Mesenchymal stem cell (in vitro differentiated cells and primary cell): ENCODE data around the gene CELF5.
"Not testable (repeated sequence)": the region's sequence is repeated elsewhere in the genome, so short reads cannot be mapped to it uniquely, and the experiment has no call there.

Source experiments
- DNase-seq: peaks from one replicate; pipeline ENCODE4 v3.0.0-alpha.2; 2013
- H2AFZ ChIP-seq: one replicate; pipeline ENCODE4 v1.6.1; 2013; ENCODE audit warnings: low read depth, mild to moderate bottlenecking, control low read depth, inconsistent platforms, low read length, moderate library complexity
- H2AK5ac ChIP-seq: 2 replicates; pipeline ENCODE4 v1.6.1; 2013; ENCODE audit warnings: low read length, moderate library complexity, mild to moderate bottlenecking, inconsistent platforms; ENCODE audit not compliant: severe bottlenecking
- H2BK120ac ChIP-seq: one replicate; pipeline ENCODE4 v1.6.1; 2013; ENCODE audit warnings: low read depth, mild to moderate bottlenecking, inconsistent platforms, low read length, moderate library complexity
- H2BK12ac ChIP-seq, 2 experiments: one replicate each; pipeline ENCODE4 v1.6.1; 2013; ENCODE audit warnings: inconsistent platforms in 2 of 2, low read length in 2 of 2, mild to moderate bottlenecking in 2 of 2, moderate library complexity in 2 of 2, control low read depth in 1 of 2
- H2BK15ac ChIP-seq: one replicate; pipeline ENCODE4 v1.6.1; 2013; ENCODE audit warnings: mild to moderate bottlenecking, low read depth, inconsistent platforms; ENCODE audit not compliant: poor library complexity, severe bottlenecking
- H2BK5ac ChIP-seq: 2 replicates; pipeline ENCODE4 v1.6.1; 2013; ENCODE audit warnings: low read depth, mild to moderate bottlenecking, low read length, control low read depth, inconsistent platforms; ENCODE audit not compliant: poor library complexity, severe bottlenecking
- H3K14ac ChIP-seq, 2 experiments: one replicate each; pipeline ENCODE4 v1.6.1; 2013; ENCODE audit warnings: inconsistent platforms in 2 of 2, low read length in 2 of 2, control low read depth in 1 of 2, mild to moderate bottlenecking in 1 of 2, moderate library complexity in 1 of 2
- H3K18ac ChIP-seq, 2 experiments: one replicate each; pipeline ENCODE4 v1.6.1; 2013; ENCODE audit warnings: inconsistent platforms in 2 of 2, low read length in 2 of 2, control low read depth in 1 of 2, low read depth in 1 of 2, mild to moderate bottlenecking in 1 of 2
- H3K23ac ChIP-seq, 2 experiments: one replicate each; pipeline ENCODE4 v1.6.1; 2013; ENCODE audit warnings: inconsistent platforms in 2 of 2, low read length in 2 of 2, mild to moderate bottlenecking in 2 of 2, moderate library complexity in 2 of 2, control low read depth in 1 of 2
- H3K27ac ChIP-seq: 2 replicates; pipeline ENCODE4 v1.5.1; 2013; ENCODE audit warnings: mild to moderate bottlenecking, moderate library complexity, low read length, control low read depth, inconsistent platforms; ENCODE audit not compliant: poor library complexity, severe bottlenecking
- H3K27me3 ChIP-seq, 2 experiments: 2 replicates each; pipeline versions ENCODE4 v1.6.1 to v1.7.0; 2013; ENCODE audit warnings: low read length in 2 of 2, mild to moderate bottlenecking in 2 of 2, moderate library complexity in 2 of 2, control low read depth in 1 of 2, inconsistent platforms in 1 of 2; ENCODE audit not compliant: control insufficient read depth in 1 of 2, insufficient read depth in 1 of 2
- H3K36me3 ChIP-seq, 2 experiments: 2 replicates each; pipeline versions ENCODE4 v1.6.1 to v1.7.0; 2013; ENCODE audit warnings: low read length in 2 of 2, control low read depth in 1 of 2, inconsistent platforms in 1 of 2, low read depth in 1 of 2, mild to moderate bottlenecking in 1 of 2; ENCODE audit not compliant: insufficient read depth in 2 of 2, control insufficient read depth in 1 of 2
- H3K4ac ChIP-seq, 2 experiments: one replicate each; pipeline ENCODE4 v1.6.1; 2013; ENCODE audit warnings: inconsistent platforms in 2 of 2, low read length in 2 of 2, mild to moderate bottlenecking in 2 of 2, moderate library complexity in 2 of 2, control low read depth in 1 of 2, low read depth in 1 of 2
- H3K4me1 ChIP-seq: 2 replicates; pipeline ENCODE4 v1.6.1; 2013; ENCODE audit warnings: low read depth, low read length, control low read depth; ENCODE audit not compliant: control insufficient read depth, insufficient read depth
- H3K4me2 ChIP-seq: 2 replicates; pipeline ENCODE4 v1.6.1; 2013; ENCODE audit warnings: low read length, mild to moderate bottlenecking, inconsistent platforms; ENCODE audit not compliant: poor library complexity, severe bottlenecking
- H3K4me3 ChIP-seq, 2 experiments: 2 replicates each; pipeline versions ENCODE4 v1.5.1 to v1.7.0; 2013; ENCODE audit warnings: low read length in 2 of 2, mild to moderate bottlenecking in 2 of 2, control low read depth in 1 of 2, low read depth in 1 of 2; ENCODE audit not compliant: insufficient read depth in 1 of 2
- H3K79me1 ChIP-seq: replicated peaks from 2 replicates; pipeline ENCODE4 v1.6.1; 2013; ENCODE audit warnings: mild to moderate bottlenecking, control low read depth, low read length, inconsistent platforms; ENCODE audit not compliant: poor library complexity, severe bottlenecking
- H3K9ac ChIP-seq: 2 replicates; pipeline ENCODE4 v1.7.0; 2013; ENCODE audit warnings: mild to moderate bottlenecking, low read length, moderate library complexity
- H3K9me3 ChIP-seq: 2 replicates; pipeline ENCODE4 v1.7.0; 2013; ENCODE audit warnings: mild to moderate bottlenecking, low read length; ENCODE audit not compliant: control insufficient read depth
- H4K8ac ChIP-seq: one replicate; pipeline ENCODE4 v1.6.1; 2013; ENCODE audit warnings: inconsistent platforms, mild to moderate bottlenecking, low read length, moderate library complexity
- H4K91ac ChIP-seq: one replicate; pipeline ENCODE4 v1.6.1; 2013; ENCODE audit warnings: mild to moderate bottlenecking, low read length, inconsistent platforms
- whole genome bisulfite sequencing: methylation state at CpG from one replicate; pipeline ENCODE4 v1.1.7; 2013; ENCODE audit warnings: mixed read lengths; 5-methylcytosine and 5-hydroxymethylcytosine counted together

CELF5 gene

DNA sequence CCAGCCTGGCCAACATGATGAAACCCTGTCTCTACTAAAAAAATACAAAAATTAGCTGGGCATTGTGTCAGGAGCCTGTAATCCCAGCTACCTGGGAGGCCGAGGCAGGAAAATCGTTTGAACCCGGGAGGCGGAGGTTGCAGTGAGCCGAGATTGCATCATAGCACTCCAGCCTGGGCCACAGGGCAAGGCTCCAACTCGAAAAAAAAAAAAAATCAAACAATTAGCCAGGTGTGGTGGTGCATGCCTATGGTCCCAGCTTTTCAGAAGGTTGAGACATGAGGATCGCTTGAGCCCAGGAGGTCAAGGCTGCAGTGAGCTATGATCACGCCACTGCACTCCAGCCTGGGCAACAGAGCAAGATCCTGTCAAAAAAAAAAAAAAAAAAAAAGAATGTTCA lies 76.1 kb downstream of the CELF5 start:
- 82% methylated on average over 7 of the region's 8 CpGs for WGBS
- H3K4me3 ChIP-seq, H3K36me3 ChIP-seq: not testable (repeated sequence)

DNA sequence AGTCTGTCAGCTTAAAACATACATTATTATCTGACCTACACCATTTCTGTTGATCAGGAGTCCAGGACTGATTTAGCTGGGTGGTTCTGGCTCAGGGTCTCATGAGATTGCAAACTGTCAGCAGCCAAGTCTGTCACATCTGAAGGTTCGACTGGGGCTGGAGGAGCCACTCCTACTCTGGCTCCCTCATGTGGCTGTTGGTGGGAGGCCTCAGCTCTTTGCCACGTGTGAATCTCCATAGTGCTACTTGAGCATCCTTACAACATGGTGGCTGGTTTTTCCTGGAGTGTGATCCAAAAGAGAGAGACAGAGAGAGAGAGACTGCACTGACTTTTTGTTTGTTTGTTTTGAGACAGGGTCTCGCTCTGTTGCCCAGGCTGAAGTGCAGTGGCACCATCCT lies 78.3 kb downstream of the CELF5 start:
- H2BK12ac ChIP-seq, result no peak overlapping the region
- H3K9ac ChIP-seq, result no peak overlapping the region
- peaks cover 0 to 39% of the 10 kb centered on the region in 2 experiments for H3K27me3 ChIP-seq
- H4K8ac ChIP-seq, result no peak overlapping the region
- H3K9me3 ChIP-seq, result peaks cover 9% of the 10 kb centered on the region
- no peak overlapping the region for H3K4me3 ChIP-seq
- H3K4me1 ChIP-seq, result no peaks in the 10 kb centered on the region
- H3K36me3 ChIP-seq, result no peaks in the 10 kb centered on the region
- no peak overlapping the region for H3K27ac ChIP-seq
- H2BK120ac ChIP-seq, result no peak overlapping the region
- no peak overlapping the region for H3K14ac ChIP-seq
- no peak overlapping the region for H2BK15ac ChIP-seq
- no peak overlapping the region for H4K91ac ChIP-seq
- no peak overlapping the region for H2AK5ac ChIP-seq
- H2AFZ ChIP-seq, result no peak overlapping the region
- no peak for DNase-seq
- no peak overlapping the region for H3K18ac ChIP-seq
- H3K23ac ChIP-seq, result no peak overlapping the region
- no peaks in the 10 kb centered on the region for H3K79me1 ChIP-seq
- H3K4me2 ChIP-seq, result no peak overlapping the region
- 67% methylated on average over 3 of the region's 3 CpGs for WGBS
- H3K4ac ChIP-seq, result no peak overlapping the region
- H2BK5ac ChIP-seq, result no peak overlapping the region

More for the DNA sequence above, 76.1 kb downstream of the CELF5 start:
- H3K14ac ChIP-seq, DNase-seq, H3K4me2 ChIP-seq, H4K8ac ChIP-seq, H2BK5ac ChIP-seq, H3K9me3 ChIP-seq, H2BK12ac ChIP-seq, H2BK15ac ChIP-seq, H2AFZ ChIP-seq, H3K79me1 ChIP-seq, H3K9ac ChIP-seq, H3K23ac ChIP-seq, H3K4ac ChIP-seq, H3K18ac ChIP-seq, H2BK120ac ChIP-seq, H3K4me1 ChIP-seq, H2AK5ac ChIP-seq, H3K27ac ChIP-seq, H4K91ac ChIP-seq: not testable (repeated sequence)
- H3K27me3 ChIP-seq, result peaks cover 0 to 46% of the 10 kb centered on the region in 2 experiments

DNA sequence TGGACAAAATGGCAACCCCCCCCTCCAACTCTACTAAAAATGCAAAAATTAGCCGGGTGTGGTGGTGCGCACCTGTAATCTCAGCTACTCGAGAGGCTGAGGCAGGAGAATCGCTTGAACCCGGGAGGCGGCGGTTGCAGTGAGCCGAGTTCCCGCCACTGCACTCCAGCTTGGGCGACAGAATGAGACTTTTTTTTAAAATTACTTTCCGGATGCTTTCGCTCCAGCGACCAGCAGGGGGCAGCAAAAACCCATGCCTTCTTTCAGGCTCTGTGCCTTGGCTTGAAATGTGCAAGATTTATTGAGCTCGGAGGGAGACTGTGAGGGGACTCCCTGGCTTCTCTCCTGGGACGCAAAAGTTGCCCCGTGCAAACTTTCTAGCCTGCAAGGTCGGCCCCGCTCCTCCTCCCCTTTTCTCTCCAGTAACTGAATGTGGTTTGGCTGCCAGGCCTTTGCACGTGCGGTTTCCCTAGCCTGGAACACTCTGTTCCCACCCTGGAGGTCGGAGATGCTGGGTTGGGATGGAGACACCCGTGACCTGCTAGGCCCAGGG lies 80.5 kb downstream of the CELF5 start:
- H3K18ac ChIP-seq, result no peak overlapping the region
- DNase-seq, result peak; percentile 69
- H3K23ac ChIP-seq, result no peak overlapping the region
- H3K14ac ChIP-seq, result no peak overlapping the region
- H3K36me3 ChIP-seq, result no peaks in the 10 kb centered on the region
- no peak overlapping the region for H3K4me3 ChIP-seq
- no peak overlapping the region for H4K8ac ChIP-seq
- H3K79me1 ChIP-seq, result no peaks in the 10 kb centered on the region
- no peak overlapping the region for H2BK15ac ChIP-seq
- H3K27me3 ChIP-seq, result peaks cover 16 to 42% of the 10 kb centered on the region in 2 experiments
- no peak overlapping the region for H3K4me2 ChIP-seq
- WGBS, result 16% methylated on average over 22 of the region's 22 CpGs
- no peak overlapping the region for H3K4ac ChIP-seq
- no peak overlapping the region for H2BK5ac ChIP-seq
- H3K9ac ChIP-seq, result no peak overlapping the region
- H2BK120ac ChIP-seq, result no peak overlapping the region
- peaks cover 9% of the 10 kb centered on the region for H3K9me3 ChIP-seq
- no peak overlapping the region for H2BK12ac ChIP-seq
- no peaks in the 10 kb centered on the region for H3K4me1 ChIP-seq
- H4K91ac ChIP-seq, result no peak overlapping the region
- no peak overlapping the region for H3K27ac ChIP-seq
- no peak overlapping the region for H2AFZ ChIP-seq
- H2AK5ac ChIP-seq, result no peak overlapping the region

- Histone ChIP-seq H3K36me3 (no peaks in the 10 kb centered on the region), H4K91ac (no peak overlapping the region), H2AFZ (no peak overlapping the region), H4K8ac (no peak overlapping the region), H3K14ac (no peak overlapping the region), H3K27me3 (peaks cover 44 to 62% of the 10 kb centered on the region in 2 experiments), H2AK5ac (no peak overlapping the region), H3K4me2 (no peak overlapping the region), H3K9ac (no peak overlapping the region), H3K4me3 (no peak overlapping the region), H2BK120ac (no peak overlapping the region), H3K27ac (no peak overlapping the region), H2BK15ac (no peak overlapping the region), H2BK12ac (no peak overlapping the region), H3K79me1 (no peaks in the 10 kb centered on the region), H3K23ac (no peak overlapping the region), H2BK5ac (no peak overlapping the region), H3K4ac (no peak overlapping the region), H3K4me1 (peaks cover 1% of the 10 kb centered on the region), H3K18ac (no peak overlapping the region), H3K9me3 (no peaks in the 10 kb centered on the region)
- WGBS, result 38% methylated on average over 1 of the region's 1 CpG
- no peak for DNase-seq
Measured at GRCh38 chr19:3309724-3310123, 85.3 kb downstream of the CELF5 start.
